Uterus (tissue), 4 donors: Measurements from ENCODE around the gene EBP. TPM values are rescaled to one million over a fixed set of nuclear protein-coding genes. Genes with fewer than 3 reads are reported as not detected.

Source experiments
- DNase-seq, 2 donors: peaks; one replicate each; pipeline ENCODE4 v3.0.0-alpha.2; 2019 to 2020
- H3K27ac ChIP-seq, 2 donors: fragments of 200-600 bp; sonication (generic); 1 replicate in 1 of 2; 2 replicates in 1 of 2; pipeline ENCODE4 v1.5.1; 2016 to 2018
- H3K27me3 ChIP-seq, 2 donors: fragments of 200-600 bp; sonication (generic); one replicate each; pipeline ENCODE4 v1.5.1; 2018 to 2019; ENCODE audit warnings: control low read depth in 1 of 2
- H3K36me3 ChIP-seq, 2 donors: fragments of 200-600 bp; sonication (generic); one replicate each; pipeline ENCODE4 v1.5.1; 2019; ENCODE audit warnings: control low read depth in 1 of 2
- H3K4me1 ChIP-seq, 2 donors: fragments of 200-600 bp; sonication (generic); one replicate each; pipeline ENCODE4 v1.5.1; 2018 to 2019; ENCODE audit warnings: control low read depth in 1 of 2
- H3K4me3 ChIP-seq, 2 donors: fragments of 200-600 bp; sonication (generic); 1 replicate in 1 of 2; 2 replicates in 1 of 2; pipeline ENCODE4 v1.5.1; 2018 to 2019; ENCODE audit warnings: mild to moderate bottlenecking in 1 of 2
- H3K9me3 ChIP-seq, 2 donors: fragments of 200-600 bp; sonication (generic); one replicate each; pipeline ENCODE4 v1.5.1; 2019; ENCODE audit warnings: control low read depth in 1 of 2
- POLR2A ChIP-seq, 2 donors: fragments of 450-650 bp; IDR thresholded peaks; one replicate each; pipeline ENCODE4 v1.6.1; 2016; ENCODE audit warnings: antibody characterized with exemption in 2 of 2, mild to moderate bottlenecking in 1 of 2, moderate library complexity in 1 of 2
- intact Hi-C: fragments of 100-400 bp; cut with DNase I; formaldehyde crosslinking; loops from one replicate; pipeline ENCODE4 v1.15.1; 2023; ENCODE audit warnings: low total_unique reads
- total RNA-seq, 4 donors: library from RNA; depleted of rRNA in 3 of 4; stranded (reverse); fragments of >200 nt in 3 of 4; gene quantifications; one replicate each; pipeline versions ENCODE4 v1.1.0 to v1.2.4, GENCODE V29; 2014 to 2023
- TF ChIP-seq, protein P1 (sequence below), 4 experiments: fragments of 200-600 bp in 2 of 4; fragments of 450-650 bp in 2 of 4; sonication (generic) in 2 of 4; IDR thresholded peaks; one replicate each; pipeline ENCODE4 v1.5.1; 2016 to 2019; ENCODE audit warnings: antibody characterized with exemption in 4 of 4, mild to moderate bottlenecking in 2 of 4, moderate library complexity in 1 of 4
- donor health status: DM: yes; HTN: yes; CAD: no.

EBP gene
- total RNA-seq, 4 donors from 2014 or later = 2.4 to 23.0 (median 22.1) TPM; not detected in 1

- TF ChIP-seq, protein P1, sequence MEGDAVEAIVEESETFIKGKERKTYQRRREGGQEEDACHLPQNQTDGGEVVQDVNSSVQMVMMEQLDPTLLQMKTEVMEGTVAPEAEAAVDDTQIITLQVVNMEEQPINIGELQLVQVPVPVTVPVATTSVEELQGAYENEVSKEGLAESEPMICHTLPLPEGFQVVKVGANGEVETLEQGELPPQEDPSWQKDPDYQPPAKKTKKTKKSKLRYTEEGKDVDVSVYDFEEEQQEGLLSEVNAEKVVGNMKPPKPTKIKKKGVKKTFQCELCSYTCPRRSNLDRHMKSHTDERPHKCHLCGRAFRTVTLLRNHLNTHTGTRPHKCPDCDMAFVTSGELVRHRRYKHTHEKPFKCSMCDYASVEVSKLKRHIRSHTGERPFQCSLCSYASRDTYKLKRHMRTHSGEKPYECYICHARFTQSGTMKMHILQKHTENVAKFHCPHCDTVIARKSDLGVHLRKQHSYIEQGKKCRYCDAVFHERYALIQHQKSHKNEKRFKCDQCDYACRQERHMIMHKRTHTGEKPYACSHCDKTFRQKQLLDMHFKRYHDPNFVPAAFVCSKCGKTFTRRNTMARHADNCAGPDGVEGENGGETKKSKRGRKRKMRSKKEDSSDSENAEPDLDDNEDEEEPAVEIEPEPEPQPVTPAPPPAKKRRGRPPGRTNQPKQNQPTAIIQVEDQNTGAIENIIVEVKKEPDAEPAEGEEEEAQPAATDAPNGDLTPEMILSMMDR (IDR thresholded peaks at IDR 0.05) = no peak
- TF ChIP-seq POLR2A (IDR thresholded peaks at IDR 0.05) = no peak
- Histone ChIP-seq H3K9me3 (no peaks in the 10 kb centered on the region), H3K36me3 (no peaks in the 10 kb centered on the region), H3K4me3 (no peak overlapping the region), H3K27ac (no peak overlapping the region), H3K27me3 (no peaks in the 10 kb centered on the region), H3K4me1 (no peaks in the 10 kb centered on the region)
- intact Hi-C loops = no loop called here
- DNase-seq = no peak
Measured at GRCh38 chrX:48504261-48504660, 17.3 kb upstream of the EBP start.

- DNase-seq = no peak
- Histone ChIP-seq H3K4me3 (no peak overlapping the region), H3K36me3 (no peaks in the 10 kb centered on the region), H3K9me3 (no peaks in the 10 kb centered on the region), H3K27me3 (no peaks in the 10 kb centered on the region), H3K4me1 (no peaks in the 10 kb centered on the region), H3K27ac (no peak overlapping the region)
- TF ChIP-seq, protein P1 (IDR thresholded peaks at IDR 0.05) = no peak
- TF ChIP-seq POLR2A (IDR thresholded peaks at IDR 0.05) = no peak
- intact Hi-C loops = no loop called here
Measured at GRCh38 chrX:48505481-48505880, 16.1 kb upstream of the EBP start.

DNA sequence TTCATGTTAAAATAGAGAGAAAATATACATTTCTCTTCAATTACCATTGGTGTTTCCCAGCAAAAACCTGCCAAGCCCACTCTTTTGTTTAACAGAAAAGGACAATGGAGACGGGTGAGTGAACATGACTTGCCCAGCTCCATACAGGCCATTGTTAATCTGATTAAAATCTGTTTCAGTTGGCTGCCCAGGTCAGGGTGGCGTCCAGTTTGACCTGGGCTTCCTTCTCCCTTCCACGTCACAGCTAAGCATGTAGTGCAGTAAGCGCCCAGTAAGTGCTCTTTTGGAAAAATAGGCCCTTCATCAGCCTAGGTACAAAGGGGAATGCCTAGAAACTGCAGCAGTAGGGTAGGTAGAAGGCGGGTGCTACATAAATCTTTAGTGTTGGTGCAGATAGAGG, 14.4 kb upstream of the EBP start:
- no peaks in the 10 kb centered on the region for H3K4me1 ChIP-seq
- no peak for DNase-seq
- no peaks in the 10 kb centered on the region for H3K27me3 ChIP-seq
- TF ChIP-seq, protein P1 (IDR thresholded peaks at IDR 0.05) = no peak
- no peak for TF ChIP-seq POLR2A (IDR thresholded peaks at IDR 0.05)
- intact Hi-C loops = no loop called here
- no peaks in the 10 kb centered on the region for H3K9me3 ChIP-seq
- H3K27ac ChIP-seq = no peak overlapping the region
- no peaks in the 10 kb centered on the region for H3K36me3 ChIP-seq
- no peak overlapping the region for H3K4me3 ChIP-seq

- Histone ChIP-seq H3K27ac (peak within 1 kb of the TSS; percentile 50 to 71), H3K4me3 (peak within 1 kb of the TSS; percentile 53 to 77), H3K4me1 (no peaks in the 10 kb centered on the region), H3K27me3 (no peaks in the 10 kb centered on the region), H3K36me3 (no peaks in the 10 kb centered on the region), H3K9me3 (no peaks in the 10 kb centered on the region)
- intact Hi-C loops = no loop called here
- DNase-seq = peak; percentile 81 to 84
- TF ChIP-seq POLR2A (IDR thresholded peaks at IDR 0.05) = peak in 1 of 2 donors; percentile 61
- TF ChIP-seq, protein P1 (IDR thresholded peaks at IDR 0.05) = no peak
Measured at GRCh38 chrX:48508400-48509244, 13.0 kb upstream of the EBP start, which contains the start of gene PORCN. Gene PORCN (plus strand): TSS chrX:48508992. CDS start chrX:48509821, 829 bp downstream.

DNA sequence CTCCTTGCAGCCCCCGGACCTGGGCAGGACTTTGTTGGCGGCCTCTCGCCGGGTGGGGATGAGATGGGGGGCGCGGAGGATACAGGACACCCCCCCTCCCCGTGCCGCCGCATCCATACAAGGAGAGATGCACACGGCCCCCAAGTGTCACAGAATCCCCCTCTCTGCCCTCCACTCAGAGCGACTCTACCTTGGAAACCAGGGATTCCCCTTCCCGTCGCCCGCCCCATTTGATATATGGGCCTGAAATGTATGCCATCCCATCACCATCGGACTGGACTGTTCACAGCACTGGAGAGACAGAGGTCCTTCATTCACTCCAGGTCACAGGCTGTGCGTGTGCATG, 12.4 kb upstream of the EBP start:
- H3K27me3 ChIP-seq = no peaks in the 10 kb centered on the region
- H3K36me3 ChIP-seq = no peaks in the 10 kb centered on the region
- H3K9me3 ChIP-seq = no peaks in the 10 kb centered on the region
- H3K4me1 ChIP-seq = no peaks in the 10 kb centered on the region
- intact Hi-C loops = no loop called here
- TF ChIP-seq, protein P1 (IDR thresholded peaks at IDR 0.05) = no peak
- no peak for TF ChIP-seq POLR2A (IDR thresholded peaks at IDR 0.05)
- H3K27ac ChIP-seq = peak overlapping the region; percentile 50 to 71
- DNase-seq = no peak
- peak overlapping the region; percentile 53 to 77 for H3K4me3 ChIP-seq
